Thoracic aorta (tissue), 2 donors: ENCODE data around the gene ANKFN1. TPM values are rescaled to one million over a fixed set of nuclear protein-coding genes. Genes with fewer than 3 reads are reported as not detected.

Experiments used
- ATAC-seq: fragments of 150-250 bp; one replicate; pipeline ENCODE4 v1.8.0; 2017; ENCODE audit warnings: low read depth; ENCODE audit not compliant: insufficient number of reproducible peaks, low FRiP score
- DNase-seq: peaks from one replicate; pipeline ENCODE4 v3.0.0-alpha.2; 2020; ENCODE audit warnings: low spot score
- H3K27ac ChIP-seq, 2 donors: fragments of 200-600 bp; sonication (generic); 1 replicate in 1 of 2; 2 replicates in 1 of 2; pipeline ENCODE4 v1.5.1; 2016; ENCODE audit warnings: mild to moderate bottlenecking in 2 of 2, moderate library complexity in 2 of 2
- H3K27me3 ChIP-seq: fragments of 200-600 bp; sonication (generic); replicated peaks from 2 replicates; pipeline ENCODE4 v1.6.0; 2016; ENCODE audit warnings: mild to moderate bottlenecking; ENCODE audit not compliant: insufficient read depth
- H3K36me3 ChIP-seq: fragments of 200-600 bp; sonication (generic); one replicate; pipeline ENCODE4 v1.5.1; 2016
- H3K4me1 ChIP-seq, 2 donors: fragments of 200-600 bp; sonication (generic); 1 replicate in 1 of 2; 2 replicates in 1 of 2; pipeline versions ENCODE4 v1.5.1 to v1.6.0; 2016; ENCODE audit warnings: low read depth in 2 of 2, mild to moderate bottlenecking in 1 of 2; ENCODE audit not compliant: control insufficient read depth in 1 of 2
- H3K4me3 ChIP-seq: fragments of 200-600 bp; sonication (generic); 2 replicates; pipeline ENCODE4 v1.5.1; 2016; ENCODE audit warnings: mild to moderate bottlenecking
- H3K9me3 ChIP-seq: fragments of 200-600 bp; sonication (generic); 2 replicates; pipeline ENCODE4 v1.5.1; 2016
- total RNA-seq, 2 donors: library from RNA; depleted of rRNA; stranded (reverse); fragments of >200 nt; gene quantifications; one replicate each; pipeline versions ENCODE4 v1.1.0 to v1.2.3, GENCODE V29; 2016
- TF ChIP-seq, protein P1 (sequence below): fragments of 200-600 bp; sonication (generic); IDR thresholded peaks from one replicate; pipeline ENCODE4 v1.5.1; 2019; ENCODE audit warnings: antibody characterized with exemption

ANKFN1 gene
- total RNA-seq, 2 donors from 2014 or later = 0.68 TPM; not detected in 1

DNA sequence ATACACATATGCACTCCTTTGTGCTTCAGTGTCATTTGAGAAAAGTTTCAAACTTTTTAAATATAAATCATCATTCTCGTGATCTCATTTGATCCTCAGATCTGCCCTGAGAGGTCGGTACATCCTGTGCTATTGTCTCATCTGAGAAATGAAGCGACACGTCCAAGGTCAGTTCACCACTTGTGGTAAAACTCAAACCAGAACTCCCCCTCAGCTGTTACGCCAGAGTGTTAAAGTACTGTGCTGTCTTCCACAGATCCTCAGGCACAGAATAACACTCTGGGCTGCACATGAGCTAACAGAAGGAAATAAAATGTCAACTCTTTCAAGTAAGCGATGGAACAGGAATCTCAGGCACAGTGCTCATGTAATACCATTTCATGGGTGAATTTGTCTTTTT lies 31.4 kb downstream of the ANKFN1 start:
- TF ChIP-seq, protein P1, sequence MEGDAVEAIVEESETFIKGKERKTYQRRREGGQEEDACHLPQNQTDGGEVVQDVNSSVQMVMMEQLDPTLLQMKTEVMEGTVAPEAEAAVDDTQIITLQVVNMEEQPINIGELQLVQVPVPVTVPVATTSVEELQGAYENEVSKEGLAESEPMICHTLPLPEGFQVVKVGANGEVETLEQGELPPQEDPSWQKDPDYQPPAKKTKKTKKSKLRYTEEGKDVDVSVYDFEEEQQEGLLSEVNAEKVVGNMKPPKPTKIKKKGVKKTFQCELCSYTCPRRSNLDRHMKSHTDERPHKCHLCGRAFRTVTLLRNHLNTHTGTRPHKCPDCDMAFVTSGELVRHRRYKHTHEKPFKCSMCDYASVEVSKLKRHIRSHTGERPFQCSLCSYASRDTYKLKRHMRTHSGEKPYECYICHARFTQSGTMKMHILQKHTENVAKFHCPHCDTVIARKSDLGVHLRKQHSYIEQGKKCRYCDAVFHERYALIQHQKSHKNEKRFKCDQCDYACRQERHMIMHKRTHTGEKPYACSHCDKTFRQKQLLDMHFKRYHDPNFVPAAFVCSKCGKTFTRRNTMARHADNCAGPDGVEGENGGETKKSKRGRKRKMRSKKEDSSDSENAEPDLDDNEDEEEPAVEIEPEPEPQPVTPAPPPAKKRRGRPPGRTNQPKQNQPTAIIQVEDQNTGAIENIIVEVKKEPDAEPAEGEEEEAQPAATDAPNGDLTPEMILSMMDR = no peak
- Histone ChIP-seq H3K9me3 (no peaks in the 10 kb centered on the region), H3K4me1 (no peaks in the 10 kb centered on the region), H3K27ac (no peak overlapping the region), H3K36me3 (no peaks in the 10 kb centered on the region), H3K27me3 (no peaks in the 10 kb centered on the region), H3K4me3 (no peak overlapping the region)
- ATAC-seq (no peak), DNase-seq (no peak)

DNA sequence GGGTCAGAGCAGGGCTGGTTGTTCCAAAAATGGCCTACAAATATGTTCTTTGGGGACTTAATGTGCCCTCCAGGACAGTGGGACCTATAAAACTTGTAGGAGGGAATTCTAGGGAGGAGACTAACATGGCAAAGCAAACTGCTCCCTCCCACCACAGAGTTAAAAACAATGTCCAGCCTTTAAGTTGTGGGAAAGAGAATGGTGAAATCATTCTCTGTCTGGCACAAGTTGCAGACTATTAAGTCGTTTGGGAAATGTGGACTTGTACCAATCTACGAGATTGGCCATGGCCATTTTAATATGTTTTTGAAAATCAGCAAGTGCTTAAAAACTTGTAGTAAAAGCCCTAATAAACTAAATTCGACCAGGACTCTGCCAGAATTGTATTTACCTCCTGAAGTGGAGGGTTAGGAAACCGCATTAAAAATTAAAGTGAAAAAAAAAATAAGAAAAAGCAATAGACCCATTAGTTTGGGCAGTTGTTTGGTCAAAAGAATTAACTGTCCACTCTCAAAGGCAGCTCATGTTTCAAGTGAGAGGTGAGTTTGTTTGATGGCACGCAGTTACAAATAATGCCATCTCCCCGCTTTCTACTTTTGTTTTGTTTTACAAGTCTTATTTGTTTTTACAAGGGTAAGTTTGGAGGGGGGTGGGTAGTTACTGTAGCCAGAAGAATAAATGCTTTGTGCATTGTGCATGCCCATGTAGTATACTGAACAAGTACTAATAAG lies 32.4 kb downstream of the ANKFN1 start:
- ATAC-seq = no peak
- Histone ChIP-seq H3K4me1 (no peaks in the 10 kb centered on the region), H3K36me3 (no peaks in the 10 kb centered on the region), H3K9me3 (no peaks in the 10 kb centered on the region), H3K4me3 (no peak overlapping the region), H3K27me3 (no peaks in the 10 kb centered on the region), H3K27ac (no peak overlapping the region)
- no peak for DNase-seq
- TF ChIP-seq, protein P1 = no peak

DNA sequence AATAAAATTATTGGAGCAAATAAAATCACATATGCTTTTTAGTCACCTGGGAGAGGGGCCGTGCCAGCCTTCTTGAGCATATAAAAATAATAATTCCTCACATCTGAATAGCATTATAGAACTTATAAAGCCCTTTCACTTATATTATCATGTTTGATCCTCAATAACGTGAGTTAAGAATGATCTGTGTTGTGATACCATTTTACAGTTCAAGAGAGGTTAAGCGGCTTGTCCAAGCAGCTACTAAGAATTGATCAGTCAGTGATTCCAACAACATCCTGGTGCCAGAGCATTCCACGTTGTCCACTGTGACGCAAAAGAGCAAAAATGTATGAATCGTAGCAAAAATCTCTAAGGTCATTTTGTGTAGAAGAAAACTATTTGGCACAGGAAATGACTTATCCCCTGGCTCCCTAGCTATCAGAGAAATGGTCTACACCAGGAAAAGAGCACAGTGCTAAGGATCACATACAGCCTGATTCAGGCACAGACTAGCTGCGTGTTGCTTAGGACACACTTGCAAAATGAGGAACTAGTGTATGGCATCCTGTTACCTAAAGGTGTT lies 33.0 kb downstream of the ANKFN1 start:
- H3K4me1 ChIP-seq = no peaks in the 10 kb centered on the region
- ATAC-seq (no peak), DNase-seq (no peak)
- H3K36me3 ChIP-seq = no peaks in the 10 kb centered on the region
- no peak overlapping the region for H3K27ac ChIP-seq
- TF ChIP-seq, protein P1 = no peak
- no peaks in the 10 kb centered on the region for H3K9me3 ChIP-seq
- H3K27me3 ChIP-seq = no peaks in the 10 kb centered on the region
- no peak overlapping the region for H3K4me3 ChIP-seq

DNA sequence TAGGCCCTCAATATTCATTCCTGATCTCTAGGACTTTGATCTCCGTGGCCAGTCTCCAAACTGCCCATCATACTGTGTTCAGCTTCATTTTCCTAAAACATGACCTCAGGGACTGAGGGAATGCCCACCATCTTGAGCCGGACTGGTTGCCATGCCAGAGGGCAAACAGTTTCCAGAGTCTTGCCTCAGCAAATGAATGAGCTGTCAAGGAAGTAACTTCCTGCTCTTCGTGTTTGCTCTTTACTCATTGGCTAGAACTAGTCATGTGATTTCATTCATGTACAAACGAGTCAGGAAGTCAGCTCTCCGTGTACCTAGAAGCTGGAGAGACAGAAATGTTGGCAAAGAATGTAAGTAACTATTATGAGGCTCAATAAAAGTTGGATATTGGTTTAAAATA lies 50.2 kb downstream of the ANKFN1 start:
- ATAC-seq = no peak
- Histone ChIP-seq H3K4me3 (no peak overlapping the region), H3K27me3 (no peaks in the 10 kb centered on the region), H3K36me3 (no peaks in the 10 kb centered on the region), H3K27ac (no peak overlapping the region), H3K9me3 (no peaks in the 10 kb centered on the region), H3K4me1 (no peaks in the 10 kb centered on the region)
- TF ChIP-seq, protein P1 = no peak
- DNase-seq = no peak

DNA sequence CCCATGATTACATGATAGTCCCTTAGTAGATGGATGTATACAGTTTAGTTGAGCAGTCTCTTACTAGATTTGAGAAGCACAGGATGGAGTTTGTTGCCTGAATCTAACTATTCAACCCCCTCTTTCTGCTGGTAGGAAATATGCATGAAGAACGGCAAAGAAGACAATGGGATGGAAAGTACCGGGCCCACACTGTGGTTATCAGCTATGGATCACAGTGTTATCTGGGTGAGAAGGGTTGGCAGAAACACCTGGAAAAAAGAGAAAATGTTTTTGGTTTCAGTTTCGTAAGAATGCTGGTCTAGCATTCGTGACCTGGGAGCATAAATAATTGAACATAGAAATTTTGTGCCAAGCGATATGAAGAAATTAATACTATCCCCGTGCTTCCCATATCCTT lies 53.1 kb downstream of the ANKFN1 start:
- TF ChIP-seq, protein P1 = no peak
- no peaks in the 10 kb centered on the region for H3K9me3 ChIP-seq
- no peaks in the 10 kb centered on the region for H3K36me3 ChIP-seq
- DNase-seq (no peak), ATAC-seq (no peak)
- no peak overlapping the region for H3K27ac ChIP-seq
- no peaks in the 10 kb centered on the region for H3K27me3 ChIP-seq
- no peaks in the 10 kb centered on the region for H3K4me1 ChIP-seq
- H3K4me3 ChIP-seq = no peak overlapping the region
